DOHH2 (cell line): Measurements from ENCODE around the gene PPM1A.

Source experiments
- H3F3A ChIP-seq: fragments of 200-600 bp; sonication (generic), shearing (Covaris generic); 2 replicates; pipeline ENCODE4 v1.6.0; 2016; ENCODE audit warnings: antibody characterized with exemption, mild to moderate bottlenecking; ENCODE audit not compliant: control insufficient read depth, insufficient read depth
- H3K27ac ChIP-seq: fragments of 200-600 bp; sonication (generic); 2 replicates; pipeline ENCODE4 v1.5.1; 2014; ENCODE audit warnings: low read depth, mild to moderate bottlenecking, low read length, moderate library complexity
- H3K27me3 ChIP-seq: fragments of 200-600 bp; sonication (generic); 2 replicates; pipeline ENCODE4 v1.6.1; 2014; ENCODE audit warnings: mild to moderate bottlenecking, low read length, mixed read lengths; ENCODE audit not compliant: control insufficient read depth
- H3K36me3 ChIP-seq: fragments of 200-600 bp; sonication (generic); 2 replicates; pipeline ENCODE4 v1.6.1; 2014; ENCODE audit warnings: mild to moderate bottlenecking, low read length, moderate library complexity, mixed read lengths; ENCODE audit not compliant: control insufficient read depth
- H3K4me1 ChIP-seq: fragments of 200-600 bp; sonication (generic); 2 replicates; pipeline ENCODE4 v1.6.1; 2014; ENCODE audit warnings: mild to moderate bottlenecking, low read length, mixed read lengths; ENCODE audit not compliant: control insufficient read depth
- H3K4me2 ChIP-seq: fragments of 200-600 bp; sonication (generic); 2 replicates; pipeline ENCODE4 v1.6.0; 2014; ENCODE audit warnings: mild to moderate bottlenecking, low read length, moderate library complexity
- H3K4me3 ChIP-seq: fragments of 200-600 bp; sonication (generic); 2 replicates; pipeline ENCODE4 v1.5.1; 2014; ENCODE audit warnings: mild to moderate bottlenecking, low read length, mixed read lengths
- H3K79me2 ChIP-seq: fragments of 200-600 bp; sonication (generic); 2 replicates; pipeline ENCODE4 v1.6.1; 2014; ENCODE audit warnings: mild to moderate bottlenecking, low read length, mixed read lengths; ENCODE audit not compliant: control insufficient read depth
- H3K9me2 ChIP-seq: fragments of 200-600 bp; sonication (generic); replicated peaks from 2 replicates; pipeline ENCODE4 v1.6.1; 2014; ENCODE audit warnings: mild to moderate bottlenecking, low read length, mixed read lengths; ENCODE audit not compliant: control insufficient read depth
- H3K9me3 ChIP-seq: fragments of 200-600 bp; sonication (generic); 2 replicates; pipeline ENCODE4 v1.6.1; 2014; ENCODE audit warnings: antibody characterized with exemption, low read length, mixed read lengths; ENCODE audit not compliant: control insufficient read depth, insufficient read depth
- H4K20me1 ChIP-seq: fragments of 200-600 bp; sonication (generic); 2 replicates; pipeline ENCODE4 v1.6.0; 2014; ENCODE audit warnings: low read depth, mild to moderate bottlenecking, antibody characterized with exemption, low read length, moderate library complexity; ENCODE audit not compliant: control insufficient read depth, insufficient read depth
- CTCF ChIP-seq: fragments of 200-600 bp; sonication (generic); IDR thresholded peaks from one replicate; pipeline ENCODE4 v1.5.1; 2014; ENCODE audit warnings: antibody characterized with exemption, mild to moderate bottlenecking, low read depth, low read length; ENCODE audit not compliant: poor library complexity, severe bottlenecking
- EZH2phosphoT487 ChIP-seq: fragments of 200-600 bp; sonication (generic); IDR thresholded peaks from 2 replicates; pipeline ENCODE4 v1.6.1; 2017; ENCODE audit warnings: borderline replicate concordance, mild to moderate bottlenecking, antibody characterized with exemption, low read length, moderate library complexity, mixed read lengths

PPM1A gene

DNA sequence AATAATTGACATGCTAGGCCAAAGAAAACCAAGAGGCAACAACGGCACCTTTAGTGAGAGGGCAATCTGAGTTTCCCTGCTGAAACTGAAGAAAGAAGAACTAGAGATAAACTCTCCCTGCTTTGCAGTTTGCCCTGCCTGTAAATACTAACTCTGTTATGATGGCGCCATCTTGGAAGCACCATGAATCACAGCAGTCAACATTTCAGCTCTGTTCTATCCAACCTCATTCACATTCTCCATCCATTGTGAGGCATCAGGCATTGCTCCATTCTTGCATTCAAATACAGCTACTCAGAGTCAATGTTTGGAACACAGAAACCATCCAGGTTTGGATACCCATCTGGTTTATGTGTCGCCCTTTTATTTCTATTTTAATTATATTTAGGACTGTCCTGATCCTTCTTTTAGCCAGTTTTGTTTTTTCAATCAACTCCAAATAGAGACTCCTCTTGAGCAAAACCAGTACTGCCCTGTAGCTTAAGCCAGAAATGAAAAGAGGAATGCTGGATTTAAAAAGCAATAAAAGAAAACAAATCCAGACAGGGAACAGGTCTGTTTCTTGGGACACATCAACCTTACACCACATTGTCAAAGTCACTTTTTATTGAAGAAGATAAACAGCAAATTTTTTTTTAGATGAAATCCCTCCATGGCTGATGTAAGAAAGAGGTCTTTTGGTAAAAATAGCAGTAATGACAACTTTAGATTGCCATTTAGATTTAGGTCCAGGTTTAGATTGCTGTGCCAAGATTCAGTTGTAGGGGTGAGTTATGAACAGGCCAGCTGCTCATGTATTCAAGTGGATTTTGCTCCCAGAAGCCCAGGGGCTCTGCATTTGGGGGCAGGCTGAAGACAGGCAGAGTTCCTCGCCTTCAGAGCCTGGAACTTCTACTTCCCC is 33.3 kb upstream of the PPM1A start:
- Histone ChIP-seq H3F3A (no peaks in the 10 kb centered on the region), H3K79me2 (no peaks in the 10 kb centered on the region), H3K9me3 (no peaks in the 10 kb centered on the region), H3K4me3 (no peak overlapping the region), H3K4me2 (no peak overlapping the region), H3K36me3 (no peaks in the 10 kb centered on the region), H4K20me1 (no peaks in the 10 kb centered on the region), H3K4me1 (no peaks in the 10 kb centered on the region; the same call in 1 of the 2 replicates), H3K27me3 (no peaks in the 10 kb centered on the region), H3K9me2 (no peaks in the 10 kb centered on the region), H3K27ac (no peak overlapping the region)
- TF ChIP-seq EZH2phosphoT487 (no peak), CTCF (no peak)

- Histone ChIP-seq H3F3A (no peaks in the 10 kb centered on the region), H3K4me3 (no peak overlapping the region), H3K9me3 (no peaks in the 10 kb centered on the region), H3K9me2 (no peaks in the 10 kb centered on the region), H4K20me1 (no peaks in the 10 kb centered on the region), H3K27ac (no peak overlapping the region), H3K79me2 (no peaks in the 10 kb centered on the region), H3K27me3 (no peaks in the 10 kb centered on the region), H3K4me2 (no peak overlapping the region), H3K4me1 (no peaks in the 10 kb centered on the region; the same call in 1 of the 2 replicates), H3K36me3 (no peaks in the 10 kb centered on the region)
- TF ChIP-seq EZH2phosphoT487 (no peak), CTCF (no peak)
These were observed 31.3 kb upstream of the PPM1A start for GRCh38 chr14:60217713-60218112.

DNA sequence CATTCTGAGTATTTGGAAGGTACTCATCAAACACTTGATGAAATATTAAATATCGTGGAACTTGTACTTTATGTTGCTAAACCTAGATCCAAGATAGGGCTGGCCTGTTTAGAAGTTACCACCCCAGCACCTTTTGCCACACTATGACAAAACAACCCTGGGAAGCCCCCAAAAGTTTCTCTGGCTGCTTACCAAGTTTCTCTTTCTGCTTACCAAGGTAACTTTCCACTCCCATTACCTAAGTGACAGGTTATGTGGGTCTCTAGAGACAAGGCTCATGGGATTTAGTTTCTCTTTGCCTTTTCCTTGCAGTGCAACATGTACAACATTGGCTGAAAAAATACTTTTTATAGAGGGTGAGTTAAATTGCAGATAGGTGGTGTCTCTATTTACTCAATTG is 28.9 kb upstream of the PPM1A start:
- H3F3A ChIP-seq = no peaks in the 10 kb centered on the region
- no peaks in the 10 kb centered on the region for H3K9me3 ChIP-seq
- H3K36me3 ChIP-seq = no peaks in the 10 kb centered on the region
- no peak overlapping the region for H3K4me2 ChIP-seq
- H3K27me3 ChIP-seq = no peaks in the 10 kb centered on the region
- H3K4me1 ChIP-seq = no peaks in the 10 kb centered on the region
- H3K9me2 ChIP-seq = no peaks in the 10 kb centered on the region
- H3K79me2 ChIP-seq = no peaks in the 10 kb centered on the region
- no peak for TF ChIP-seq EZH2phosphoT487
- TF ChIP-seq CTCF = no peak
- H3K27ac ChIP-seq = no peak overlapping the region
- no peaks in the 10 kb centered on the region for H4K20me1 ChIP-seq
- H3K4me3 ChIP-seq = no peak overlapping the region
